GM12878 (cell line): ENCODE results near the gene FYTTD1. TPM values are rescaled to one million over a fixed set of nuclear protein-coding genes. Genes with fewer than 3 reads are reported as not detected.

Experiments
- ATF2 ChIP-seq: IDR thresholded peaks from 2 replicates; pipeline ENCODE4 v1.6.1; 2012; ENCODE audit warnings: low read length, inconsistent platforms
- BCL11A ChIP-seq: IDR thresholded peaks from 2 replicates; pipeline ENCODE4 v1.6.1; 2011; ENCODE audit warnings: low read depth, low read length
- BCL3 ChIP-seq: IDR thresholded peaks from 2 replicates; pipeline ENCODE4 v1.6.1; 2011; ENCODE audit warnings: borderline replicate concordance, low read depth, mild to moderate bottlenecking, moderate library complexity, low read length; ENCODE audit not compliant: insufficient read depth, poor library complexity, severe bottlenecking
- CEBPB ChIP-seq, 2 experiments: fragments of 150-350 bp in 1 of 2; IDR thresholded peaks; 2 replicates each; pipeline ENCODE4 v1.6.1; 2012 to 2014; ENCODE audit warnings: low read depth in 2 of 2, low read length in 2 of 2, borderline replicate concordance in 1 of 2, inconsistent platforms in 1 of 2
- EED ChIP-seq: sonication (generic); IDR thresholded peaks from 2 replicates; pipeline ENCODE4 v1.6.1; 2016; ENCODE audit warnings: antibody characterized with exemption, low read depth
- ETV6 ChIP-seq, 2 experiments: fragments of 450-650 bp in 1 of 2; IDR thresholded peaks in 1 of 2; conservative IDR thresholded peaks in 1 of 2; 2 replicates each; pipeline ENCODE4 v1.6.1; 2014; ENCODE audit warnings: antibody characterized with exemption in 1 of 2, borderline replicate concordance in 1 of 2, low read depth in 1 of 2, mild to moderate bottlenecking in 1 of 2, moderate library complexity in 1 of 2
- FOXM1 ChIP-seq: IDR thresholded peaks from 2 replicates; pipeline ENCODE4 v1.6.1; 2012; ENCODE audit warnings: low read depth, mild to moderate bottlenecking, inconsistent platforms, low read length, moderate library complexity
- HDAC6 ChIP-seq: fragments of 200-600 bp; sonication (generic); IDR thresholded peaks from one replicate; pipeline ENCODE4 v1.8.0; 2017; ENCODE audit warnings: antibody characterized with exemption; ENCODE audit not compliant: unreplicated experiment
- IRF4 ChIP-seq: IDR thresholded peaks from 2 replicates; pipeline ENCODE4 v1.6.1; 2011; ENCODE audit warnings: low read depth, low read length
- KLF5 ChIP-seq: fragments of 450-650 bp; IDR thresholded peaks from 2 replicates; pipeline ENCODE4 v1.6.1; 2014; ENCODE audit warnings: mild to moderate bottlenecking; ENCODE audit not compliant: partially characterized antibody
- MAX ChIP-seq: IDR thresholded peaks from 2 replicates; pipeline ENCODE4 v1.6.1; 2012; ENCODE audit warnings: low read depth, low read length, improper control_type of control experiment
- MEF2A ChIP-seq: IDR thresholded peaks from 2 replicates; pipeline ENCODE4 v1.6.1; 2011; ENCODE audit warnings: low read depth, mild to moderate bottlenecking, low read length, moderate library complexity; ENCODE audit not compliant: insufficient read depth
- MTA3 ChIP-seq: IDR thresholded peaks from 2 replicates; pipeline ENCODE4 v1.6.1; 2012; ENCODE audit warnings: low read length, inconsistent platforms, borderline replicate concordance
- NFIC ChIP-seq: IDR thresholded peaks from 2 replicates; pipeline ENCODE4 v1.6.1; 2012; ENCODE audit warnings: low read depth, mild to moderate bottlenecking, inconsistent platforms, low read length, moderate library complexity
- PAX8 ChIP-seq: fragments of 450-650 bp; IDR thresholded peaks from 2 replicates; pipeline ENCODE4 v1.6.1; 2017; ENCODE audit warnings: mild to moderate bottlenecking, moderate library complexity
- PML ChIP-seq: IDR thresholded peaks from 2 replicates; pipeline ENCODE4 v1.6.1; 2012; ENCODE audit warnings: low read length, inconsistent platforms
- RAD21 ChIP-seq: IDR thresholded peaks from 2 replicates; pipeline ENCODE4 v1.6.1; 2011; ENCODE audit warnings: mild to moderate bottlenecking, low read depth, low read length, moderate library complexity; ENCODE audit not compliant: insufficient read depth
- RELB ChIP-seq: fragments of 450-650 bp; IDR thresholded peaks from 2 replicates; pipeline ENCODE4 v1.6.1; 2017; ENCODE audit warnings: low read depth, mild to moderate bottlenecking, moderate library complexity
- REST ChIP-seq: IDR thresholded peaks from 2 replicates; pipeline ENCODE4 v1.6.1; 2012; ENCODE audit warnings: mild to moderate bottlenecking, low read depth, low read length
- TCF12 ChIP-seq: IDR thresholded peaks from 2 replicates; pipeline ENCODE4 v1.6.1; 2011; ENCODE audit warnings: low read depth, mild to moderate bottlenecking, low read length
- TCF7 ChIP-seq: IDR thresholded peaks from 2 replicates; pipeline ENCODE4 v1.6.1; 2014; ENCODE audit warnings: antibody characterized with exemption, borderline replicate concordance
- ZSCAN29 ChIP-seq: fragments of 450-650 bp; IDR thresholded peaks from 2 replicates; pipeline ENCODE4 v1.6.1; 2017; ENCODE audit warnings: mild to moderate bottlenecking, moderate library complexity
- polyA plus RNA-seq, 11 experiments: library from polyadenylated mRNA; depleted of rRNA in 4 of 11; unstranded in 6 of 11; stranded (reverse) in 5 of 11; fragments of >200 nt; fragmentation: Nextera tagmentation in 4 of 11; fragmentation: Illumina TruSeq in 1 of 11; extraction: Ambion mirVana in 4 of 11; extraction: Trizol in 1 of 11; gene quantifications; 1 replicate in 1 of 11; 2 replicates in 10 of 11; pipeline versions ENCODE4 v1.2.1 to v1.2.3, GENCODE V29; 2011 to 2016; ENCODE audit warnings: inconsistent platforms in 2 of 11, missing spikeins in 2 of 11, low read depth in 1 of 11
- total RNA-seq, 4 experiments: library from RNA; depleted of rRNA in 3 of 4; stranded (reverse); fragments of >200 nt in 3 of 4; fragmentation: Illumina TruSeq in 1 of 4; extraction: Trizol in 1 of 4; gene quantifications; 2 replicates each; pipeline versions ENCODE4 v1.2.1 to v1.2.3, GENCODE V29; 2013 to 2021

Gene FYTTD1
- total and polyA plus RNA-seq, 10 of the 15 experiments (the other 5 are each of a cell fraction or from before 2014, with no cell fraction given), result 25.5 to 101 (median 59.4) TPM

GRCh38 chr3:197833930-197834715 lies 84.4 kb downstream of the FYTTD1 start (continued):
- TF ChIP-seq MEF2A (peak; percentile 83), MTA3 (0 out of 2 replicates have a peak, but pooled peaks have one; percentile 50), PAX8 (no peak), CEBPB (IDR thresholded peaks at IDR 0.05; ENCODE audit: borderline replicate concordance in 1 of 2, low read depth in 2 of 2, low read length in 2 of 2) (no peak), MAX (no peak), NFIC (peak; percentile 97), BCL3 (peak; percentile 65), RAD21 (peak; percentile 15; the same call in 1 of the 2 replicates), BCL11A (peak; percentile 92), KLF5 (no peak), ETV6 (conservative IDR thresholded peaks at IDR 0.05 in 1 of 2, IDR thresholded peaks at IDR 0.05 in 1 of 2; ENCODE audit: borderline replicate concordance in 1 of 2, low read depth in 1 of 2) (no peak; a peak in 1 of 4 replicates), TCF7 (no peak), ATF2 (peak; percentile 79), RELB (peak; percentile 40; the same call in 1 of the 2 replicates), TCF12 (peak; percentile 86; the same call in 1 of the 2 replicates), HDAC6 (no peak), FOXM1 (peak; percentile 93), REST (peak; percentile 58), EED (peak; percentile 78), IRF4 (peak; percentile 68; the same call in 1 of the 2 replicates), PML (peak; percentile 25; the same call in 1 of the 2 replicates), ZSCAN29 (no peak)
